IMR-90 (cell line): ENCODE data around the gene LAP3. TPM values are rescaled to one million over a fixed set of nuclear protein-coding genes. Genes with fewer than 3 reads are reported as not detected.

ENCODE experiments used
- ATAC-seq: fragments of 200-7000 bp; cut with Tn5 transposase; 2 replicates; pipeline ENCODE4 v1.9.1; 2020; ENCODE audit warnings: low read depth, mild to moderate bottlenecking, moderate library complexity
- BruUV-seq: library from RNA; stranded (reverse); fragments of 400-500 nt; replicated peaks from 2 replicates; lab custom pipeline; 2021; lab: Mats Ljungman, UMichigan
- CTCF ChIA-PET: fragments of 300-600 bp; formaldehyde crosslinking; extraction: SDS; loops from one replicate; lab custom pipeline; 2021; ENCODE audit warnings: antibody characterized with exemption; lab: Yijun Ruan, JAX
- POLR2A ChIA-PET: fragments of 300-600 bp; sonication (Branson Sonifier 250); formaldehyde crosslinking; loops from one replicate; lab custom pipeline; 2022; ENCODE audit warnings: antibody characterized with exemption; ENCODE audit not compliant: unreplicated experiment; lab: Charles Lee
- DNase-seq: peaks from one replicate; pipeline ENCODE4 v3.0.0; 2013
- H2AFZ ChIP-seq: replicated peaks from 2 replicates; pipeline ENCODE3; 2013; ENCODE audit warnings: low read length, mild to moderate bottlenecking; ENCODE audit not compliant: poor library complexity
- H2AK5ac ChIP-seq: 2 replicates; pipeline ENCODE4 v1.6.1; 2013; ENCODE audit warnings: low read depth, low read length, inconsistent platforms
- H2AK9ac ChIP-seq: replicated peaks from 2 replicates; pipeline ENCODE3; 2013; ENCODE audit warnings: mild to moderate bottlenecking, low read depth, low read length, moderate library complexity; ENCODE audit not compliant: poor library complexity
- H2BK120ac ChIP-seq: 2 replicates; pipeline ENCODE4 v1.6.1; 2013; ENCODE audit warnings: low read depth, low read length, inconsistent platforms
- H2BK15ac ChIP-seq: 3 replicates; pipeline ENCODE4 v1.6.1; 2013; ENCODE audit warnings: low read depth, low read length, inconsistent platforms
- H2BK20ac ChIP-seq: 2 replicates; pipeline ENCODE4 v1.6.1; 2013; ENCODE audit warnings: low read depth, mild to moderate bottlenecking, inconsistent platforms, low read length, moderate library complexity
- H2BK5ac ChIP-seq: 2 replicates; pipeline ENCODE4 v1.6.1; 2013; ENCODE audit warnings: mild to moderate bottlenecking, low read depth, low read length, inconsistent platforms; ENCODE audit not compliant: poor library complexity, severe bottlenecking
- H3K14ac ChIP-seq: replicated peaks from 2 replicates; pipeline ENCODE4 v1.6.1; 2013; ENCODE audit warnings: low read depth, low read length, inconsistent platforms
- H3K18ac ChIP-seq: 2 replicates; pipeline ENCODE4 v1.6.1; 2013; ENCODE audit warnings: low read depth, low read length, control low read depth
- H3K23ac ChIP-seq: 2 replicates; pipeline ENCODE4 v1.6.1; 2013; ENCODE audit warnings: low read depth, low read length, inconsistent platforms
- H3K27ac ChIP-seq: 2 replicates; pipeline ENCODE4 v1.5.1; 2013; ENCODE audit warnings: mild to moderate bottlenecking, control low read depth, low read length; ENCODE audit not compliant: insufficient read depth
- H3K27me3 ChIP-seq: 2 replicates; pipeline ENCODE4 v1.6.1; 2013; ENCODE audit warnings: low read length; ENCODE audit not compliant: control insufficient read depth, insufficient read depth
- H3K36me3 ChIP-seq: 2 replicates; pipeline ENCODE4 v1.6.1; 2013; ENCODE audit warnings: low read length, mixed read lengths; ENCODE audit not compliant: control insufficient read depth, insufficient read depth
- H3K4ac ChIP-seq: 2 replicates; pipeline ENCODE4 v1.6.1; 2013; ENCODE audit warnings: low read depth, low read length, inconsistent platforms
- H3K4me1 ChIP-seq: 2 replicates; pipeline ENCODE4 v1.6.1; 2013; ENCODE audit warnings: low read length, mixed read lengths; ENCODE audit not compliant: control insufficient read depth, insufficient read depth
- H3K4me2 ChIP-seq: 2 replicates; pipeline ENCODE4 v1.6.1; 2013; ENCODE audit warnings: low read depth, mild to moderate bottlenecking, control low read depth, low read length, moderate library complexity
- H3K4me3 ChIP-seq: 2 replicates; pipeline ENCODE4 v1.5.1; 2013; ENCODE audit warnings: low read depth, mild to moderate bottlenecking, control low read depth, low read length, moderate library complexity; ENCODE audit not compliant: insufficient read depth
- H3K56ac ChIP-seq: 2 replicates; pipeline ENCODE4 v1.6.1; 2013; ENCODE audit warnings: low read length, inconsistent platforms; ENCODE audit not compliant: insufficient read depth; ENCODE audit errors: extremely low read depth
- H3K79me1 ChIP-seq, 2 experiments: 2 replicates each; pipeline ENCODE4 v1.6.1; 2013; ENCODE audit warnings: low read length in 2 of 2, inconsistent platforms in 1 of 2, low read depth in 1 of 2
- H3K9ac ChIP-seq: 2 replicates; pipeline ENCODE4 v1.6.1; 2013; ENCODE audit warnings: low read depth, low read length, control low read depth
- H3K9me1 ChIP-seq: 2 replicates; pipeline ENCODE4 v1.6.1; 2013; ENCODE audit warnings: low read length, inconsistent platforms; ENCODE audit not compliant: insufficient read depth
- H3K9me3 ChIP-seq: 2 replicates; pipeline ENCODE4 v1.6.1; 2013; ENCODE audit warnings: low read length; ENCODE audit not compliant: control insufficient read depth, insufficient read depth
- H4K20me1 ChIP-seq: 2 replicates; pipeline ENCODE4 v1.6.1; 2013; ENCODE audit warnings: low read length, inconsistent platforms; ENCODE audit not compliant: insufficient read depth
- H4K5ac ChIP-seq: 2 replicates; pipeline ENCODE4 v1.6.1; 2013; ENCODE audit warnings: mild to moderate bottlenecking, low read depth, low read length, control low read depth
- H4K8ac ChIP-seq, 2 experiments: 2 replicates each; pipeline ENCODE4 v1.6.1; 2013; ENCODE audit warnings: low read depth in 2 of 2, low read length in 2 of 2, control low read depth in 1 of 2, inconsistent platforms in 1 of 2
- H4K91ac ChIP-seq: 2 replicates; pipeline ENCODE4 v1.6.1; 2013; ENCODE audit warnings: low read depth, low read length, inconsistent platforms; ENCODE audit not compliant: insufficient read depth
- BHLHE40 ChIP-seq: fragments of 150-350 bp; IDR thresholded peaks from 2 replicates; pipeline ENCODE4 v1.6.1; 2016; ENCODE audit warnings: mild to moderate bottlenecking, low read depth, low read length
- CEBPB ChIP-seq: IDR thresholded peaks from 2 replicates; pipeline ENCODE4 v1.6.1; 2012; ENCODE audit warnings: low read depth, low read length, improper control_type of control experiment
- CHD1 ChIP-seq: IDR thresholded peaks from 2 replicates; pipeline ENCODE4 v1.6.1; 2012; ENCODE audit warnings: low read depth, low read length, improper control_type of control experiment
- CTCF ChIP-seq: conservative IDR thresholded peaks from 2 replicates; pipeline ENCODE4 v1.5.1; 2012; ENCODE audit warnings: mild to moderate bottlenecking, low read depth, low read length, improper control_type of control experiment
- FOS ChIP-seq: fragments of 150-350 bp; IDR thresholded peaks from 2 replicates; pipeline ENCODE4 v1.6.1; 2016; ENCODE audit warnings: low read depth, low read length
- MAFK ChIP-seq: IDR thresholded peaks from 2 replicates; pipeline ENCODE4 v1.6.1; 2012; ENCODE audit warnings: low read depth, low read length, improper control_type of control experiment
- MAZ ChIP-seq: IDR thresholded peaks from 2 replicates; pipeline ENCODE4 v1.6.1; 2012; ENCODE audit warnings: low read depth, mild to moderate bottlenecking, low read length, improper control_type of control experiment, moderate library complexity, borderline replicate concordance
- MXI1 ChIP-seq: IDR thresholded peaks from 2 replicates; pipeline ENCODE4 v1.6.1; 2012; ENCODE audit warnings: low read depth, mild to moderate bottlenecking, low read length, moderate library complexity, borderline replicate concordance
- NFE2L2 ChIP-seq: fragments of 150-350 bp; IDR thresholded peaks from 2 replicates; pipeline ENCODE4 v1.6.1; 2016; ENCODE audit warnings: low read depth, mild to moderate bottlenecking, low read length
- POLR2A ChIP-seq: IDR thresholded peaks from 2 replicates; pipeline ENCODE4 v1.6.1; 2012; ENCODE audit warnings: mild to moderate bottlenecking, low read depth, low read length
- RAD21 ChIP-seq: IDR thresholded peaks from 2 replicates; pipeline ENCODE4 v1.6.1; 2012; ENCODE audit warnings: low read length, improper control_type of control experiment
- RCOR1 ChIP-seq: IDR thresholded peaks from 2 replicates; pipeline ENCODE4 v1.6.1; 2012; ENCODE audit warnings: mild to moderate bottlenecking, low read length, improper control_type of control experiment; ENCODE audit not compliant: insufficient replicate concordance
- RFX5 ChIP-seq: IDR thresholded peaks from 2 replicates; pipeline ENCODE4 v1.8.0; 2012; ENCODE audit warnings: low read depth, mild to moderate bottlenecking, low read length, moderate library complexity
- SMC3 ChIP-seq: fragments of 150-350 bp; IDR thresholded peaks from 2 replicates; pipeline ENCODE4 v1.6.1; 2016; ENCODE audit warnings: low read depth, mild to moderate bottlenecking, antibody characterized with exemption, low read length, moderate library complexity
- WGBS, 2 experiments: methylation state at CpG; one replicate each; pipeline versions ENCODE4 v1.1.5 to v1.1.7; 2013; ENCODE audit warnings: missing lambda C conversion rate in 2 of 2; ENCODE audit not compliant: insufficient read length in 1 of 2; ENCODE audit errors: extremely low coverage in 2 of 2; 5-methylcytosine and 5-hydroxymethylcytosine counted together
- dilution Hi-C: fragments of 300-500 bp; cut with HindIII; formaldehyde crosslinking; loops from one replicate; pipeline ENCODE4 v1.14.3; 2018; ENCODE audit warnings: low sequenced_read_pairs; ENCODE audit not compliant: unreplicated experiment
- in situ Hi-C: fragments of 300-500 bp; cut with MboI; formaldehyde crosslinking; loops from 3 replicates; pipeline ENCODE4 v1.14.3; 2019; ENCODE audit warnings: low sequenced_read_pairs, inconsistent platforms, mixed read lengths
- intact Hi-C: fragments of 100-400 bp; cut with micrococcal nuclease; formaldehyde crosslinking; loops from 2 replicates; pipeline ENCODE4 v1.10.0; 2022
- polyA plus RNA-seq, 3 experiments: library from polyadenylated mRNA; depleted of rRNA; stranded (reverse); fragments of >200 nt; gene quantifications; 2 replicates each; pipeline ENCODE4 v1.2.3, GENCODE V29; 2012; ENCODE audit warnings: low replicate concordance in 1 of 3
- total RNA-seq: library from RNA; depleted of rRNA; stranded (reverse); fragments of >200 nt; gene quantifications from 2 replicates; pipeline ENCODE4 v1.2.3, GENCODE V29; 2012
- TF ChIP-seq, protein P1 (sequence below): fragments of 150-350 bp; IDR thresholded peaks from 2 replicates; pipeline ENCODE4 v1.6.1; 2017; ENCODE audit warnings: mild to moderate bottlenecking, antibody characterized with exemption, low read length, low read depth
- TF ChIP-seq, protein P2 (sequence below): fragments of 150-350 bp; IDR thresholded peaks from 2 replicates; pipeline ENCODE4 v1.6.1; 2016; ENCODE audit warnings: low read depth, mild to moderate bottlenecking, low read length, moderate library complexity, borderline replicate concordance

The LAP3 gene
- total and polyA plus RNA-seq, 2 of the 4 experiments (the other 2 are of a cell fraction): 57.9 to 91.6 TPM

GRCh38 chr4:17630228-17630627 is 53.2 kb downstream of the LAP3 start:
- Histone ChIP-seq H3K36me3 (peaks cover 62% of the 10 kb centered on the region), H3K79me1 (peaks cover 10 to 33% of the 10 kb centered on the region in 2 experiments; a peak in 3 of 4 replicates), H3K4ac (no peak overlapping the region), H3K9ac (no peak overlapping the region), H2AK9ac (no peak overlapping the region), H3K9me1 (peaks cover 3% of the 10 kb centered on the region; the same call in 1 of the 2 replicates), H3K14ac (no peak overlapping the region), H3K27me3 (no peaks in the 10 kb centered on the region), H2BK5ac (no peak overlapping the region), H3K56ac (no peak overlapping the region), H3K9me3 (no peaks in the 10 kb centered on the region), H3K4me2 (no peak overlapping the region), H4K20me1 (peaks cover 5% of the 10 kb centered on the region; the same call in 1 of the 2 replicates), H4K8ac (no peak overlapping the region), H2BK20ac (no peak overlapping the region), H3K4me3 (no peak overlapping the region), H2AFZ (no peak overlapping the region), H2AK5ac (no peak overlapping the region), H3K18ac (no peak overlapping the region), H3K23ac (no peak overlapping the region), H3K27ac (no peak overlapping the region), H2BK120ac (no peak overlapping the region), H4K5ac (no peak overlapping the region), H3K4me1 (no peaks in the 10 kb centered on the region), H2BK15ac (no peak overlapping the region), H4K91ac (no peak overlapping the region)
- ATAC-seq (no peak), DNase-seq (no peak)
- dilution Hi-C loops (no loop called here), in situ Hi-C loops (loop anchor here (25.0 kb wide), 1 partner anchor 957 kb away; no protein-coding TSS in a partner anchor), intact Hi-C loops (no loop called here)
- WGBS, 2 experiments: no CpG with 5 or more reads among the region's 4 CpGs
- CTCF ChIA-PET: no interaction called here
- POLR2A ChIA-PET: no interaction called here
- no TSS peak for BruUV-seq
- TF ChIP-seq BHLHE40 (no peak), CHD1 (no peak), CTCF (no peak), POLR2A (no peak), MAZ (no peak), RCOR1 (no peak), RFX5 (no peak), NFE2L2 (no peak), RAD21 (no peak), MAFK (no peak), MXI1 (no peak), FOS (no peak), SMC3 (no peak), CEBPB (no peak)
- TF ChIP-seq, protein P1, sequence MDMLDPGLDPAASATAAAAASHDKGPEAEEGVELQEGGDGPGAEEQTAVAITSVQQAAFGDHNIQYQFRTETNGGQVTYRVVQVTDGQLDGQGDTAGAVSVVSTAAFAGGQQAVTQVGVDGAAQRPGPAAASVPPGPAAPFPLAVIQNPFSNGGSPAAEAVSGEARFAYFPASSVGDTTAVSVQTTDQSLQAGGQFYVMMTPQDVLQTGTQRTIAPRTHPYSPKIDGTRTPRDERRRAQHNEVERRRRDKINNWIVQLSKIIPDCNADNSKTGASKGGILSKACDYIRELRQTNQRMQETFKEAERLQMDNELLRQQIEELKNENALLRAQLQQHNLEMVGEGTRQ: no peak
- TF ChIP-seq, protein P2, sequence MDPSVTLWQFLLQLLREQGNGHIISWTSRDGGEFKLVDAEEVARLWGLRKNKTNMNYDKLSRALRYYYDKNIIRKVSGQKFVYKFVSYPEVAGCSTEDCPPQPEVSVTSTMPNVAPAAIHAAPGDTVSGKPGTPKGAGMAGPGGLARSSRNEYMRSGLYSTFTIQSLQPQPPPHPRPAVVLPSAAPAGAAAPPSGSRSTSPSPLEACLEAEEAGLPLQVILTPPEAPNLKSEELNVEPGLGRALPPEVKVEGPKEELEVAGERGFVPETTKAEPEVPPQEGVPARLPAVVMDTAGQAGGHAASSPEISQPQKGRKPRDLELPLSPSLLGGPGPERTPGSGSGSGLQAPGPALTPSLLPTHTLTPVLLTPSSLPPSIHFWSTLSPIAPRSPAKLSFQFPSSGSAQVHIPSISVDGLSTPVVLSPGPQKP: no peak
